WTC11 (cell line): ENCODE data around the gene PCNX1.

Experiments used
- ATF2 ChIP-seq: sonication (generic); formaldehyde crosslinking; IDR thresholded peaks from 2 replicates; pipeline ENCODE4 v1.8.1; 2022; ENCODE audit warnings: low read depth, missing genetic modification reagents, borderline replicate concordance
- CBFB ChIP-seq: sonication (generic); formaldehyde crosslinking; IDR thresholded peaks from 2 replicates; pipeline ENCODE4 v1.8.1; 2022; ENCODE audit warnings: mild to moderate bottlenecking, low read depth, missing genetic modification reagents
- CTCF ChIP-seq: fragments of 200-600 bp; IDR thresholded peaks from 2 replicates; pipeline ENCODE4 v1.8.0; 2022; ENCODE audit warnings: antibody characterized with exemption
- JUN ChIP-seq: sonication (generic); formaldehyde crosslinking; IDR thresholded peaks from 2 replicates; pipeline ENCODE4 v1.8.0; 2023; ENCODE audit warnings: mild to moderate bottlenecking, missing genetic modification reagents
- NFYB ChIP-seq: sonication (generic); formaldehyde crosslinking; conservative IDR thresholded peaks from 2 replicates; pipeline ENCODE4 v1.8.0; 2022; ENCODE audit warnings: low read depth, missing genetic modification reagents
- SMAD3 ChIP-seq: sonication (generic); formaldehyde crosslinking; IDR thresholded peaks from 2 replicates; pipeline ENCODE4 v1.8.0; 2022; ENCODE audit warnings: missing genetic modification reagents, mild to moderate bottlenecking, borderline replicate concordance
- TEAD1 ChIP-seq: sonication (generic); formaldehyde crosslinking; IDR thresholded peaks from 2 replicates; pipeline ENCODE4 v1.8.0; 2022; ENCODE audit warnings: mild to moderate bottlenecking, missing genetic modification reagents
- USF2 ChIP-seq: sonication (generic); formaldehyde crosslinking; IDR thresholded peaks from 2 replicates; pipeline ENCODE4 v1.8.1; 2023; ENCODE audit warnings: mild to moderate bottlenecking, missing genetic modification reagents, moderate library complexity
- ZBTB43 ChIP-seq: sonication (generic); formaldehyde crosslinking; IDR thresholded peaks from 2 replicates; pipeline ENCODE4 v1.8.1; 2023; ENCODE audit warnings: mild to moderate bottlenecking, missing genetic modification reagents
- ZNF138 ChIP-seq: sonication (generic); formaldehyde crosslinking; conservative IDR thresholded peaks from 2 replicates; pipeline ENCODE4 v1.8.1; 2022; ENCODE audit warnings: mild to moderate bottlenecking, moderate library complexity, missing genetic modification reagents
- ZNF232 ChIP-seq: sonication (generic); formaldehyde crosslinking; IDR thresholded peaks from 2 replicates; pipeline ENCODE4 v1.8.0; 2022; ENCODE audit warnings: mild to moderate bottlenecking, missing genetic modification reagents

- TF ChIP-seq CTCF, result no peak
- TF ChIP-seq ZBTB43 (CRISPR knock-in tag), result no peak
- TF ChIP-seq TEAD1 (CRISPR knock-in tag), result no peak
- no peak for TF ChIP-seq SMAD3
- no peak for TF ChIP-seq ZNF232
- no peak for TF ChIP-seq JUN (CRISPR knock-in tag)
- no peak for TF ChIP-seq CBFB (CRISPR knock-in tag)
- no peak for TF ChIP-seq USF2
- no peak for TF ChIP-seq ZNF138 (CRISPR knock-in tag)
- TF ChIP-seq ATF2, result no peak
- no peak for TF ChIP-seq NFYB
Measured at GRCh38 chr14:70982200-70982599, 74.9 kb downstream of the PCNX1 start.
